ENCODE data around the gene IFNA8.

IFNA8 gene

GRCh38 chr9:21452681-21453080, 43.8 kb downstream of the IFNA8 start:
- no peak for TF ChIP-seq CTCF (conservative IDR thresholded peaks at IDR 0.05; ENCODE audit: low read depth, low read length)
- DNase-seq (ENCODE audit: low read depth): no peak
- H3K4me3 ChIP-seq (ENCODE audit: low read length): no peak overlapping the region

- TF ChIP-seq CTCF (conservative IDR thresholded peaks at IDR 0.05; ENCODE audit: low read depth, low read length): no peak
- H3K4me3 ChIP-seq (ENCODE audit: low read length): no peak overlapping the region
- DNase-seq (ENCODE audit: low read depth): no peak
Observed at GRCh38 chr9:21454149-21454548, 45.2 kb downstream of the IFNA8 start.

GRCh38 chr9:21455320-21455719, 46.4 kb downstream of the IFNA8 start:
- DNase-seq (ENCODE audit: low read depth): peak; percentile 0
- TF ChIP-seq CTCF (conservative IDR thresholded peaks at IDR 0.05; ENCODE audit: low read depth, low read length): peak; percentile 76
- no peak overlapping the region for H3K4me3 ChIP-seq (ENCODE audit: low read length)
